GM12878 (cell line): Measurements from ENCODE around the gene COL16A1.

ENCODE experiments used
- CEBPB ChIP-seq, 2 experiments: fragments of 150-350 bp in 1 of 2; IDR thresholded peaks; 2 replicates each; pipeline ENCODE4 v1.6.1; 2012 to 2014; ENCODE audit warnings: low read depth in 2 of 2, low read length in 2 of 2, borderline replicate concordance in 1 of 2, inconsistent platforms in 1 of 2
- CHD2 ChIP-seq: IDR thresholded peaks from 2 replicates; pipeline ENCODE4 v1.6.1; 2011; ENCODE audit warnings: low read depth, low read length, improper control_type of control experiment, borderline replicate concordance
- EZH2 ChIP-seq: IDR thresholded peaks from 2 replicates; pipeline ENCODE4 v1.6.1; 2012; ENCODE audit warnings: low read depth, mild to moderate bottlenecking, control low read depth, inconsistent platforms, low read length, borderline replicate concordance; ENCODE audit not compliant: control insufficient read depth
- GATAD2B ChIP-seq: fragments of 450-650 bp; conservative IDR thresholded peaks from 2 replicates; pipeline ENCODE4 v1.6.1; 2017; ENCODE audit warnings: low read depth, mild to moderate bottlenecking, moderate library complexity
- KDM1A ChIP-seq: fragments of 200-600 bp; sonication (generic); IDR thresholded peaks from 2 replicates; pipeline ENCODE4 v1.6.1; 2016; ENCODE audit warnings: borderline replicate concordance
- PAX5 ChIP-seq: IDR thresholded peaks from 2 replicates; pipeline ENCODE4 v1.6.1; 2011; ENCODE audit warnings: low read depth, low read length, borderline replicate concordance
- POLR2A ChIP-seq: IDR thresholded peaks from 2 replicates; pipeline ENCODE4 v1.6.1; 2011; ENCODE audit warnings: low read depth, mild to moderate bottlenecking, low read length
- SMARCA5 ChIP-seq: fragments of 450-650 bp; IDR thresholded peaks from 2 replicates; pipeline ENCODE4 v1.6.1; 2017; ENCODE audit warnings: mild to moderate bottlenecking
- TF ChIP-seq, protein P1 (sequence below): fragments of 450-650 bp; IDR thresholded peaks from 2 replicates; pipeline ENCODE4 v1.6.1; 2016; ENCODE audit warnings: mild to moderate bottlenecking
- TF ChIP-seq, protein P2 (sequence below), 3 experiments: IDR thresholded peaks in 2 of 3; conservative IDR thresholded peaks in 1 of 3; 2 replicates each; pipeline ENCODE4 v1.5.1; 2011; ENCODE audit warnings: low read depth in 3 of 3, low read length in 3 of 3, mild to moderate bottlenecking in 3 of 3, control low read depth in 2 of 3, moderate library complexity in 2 of 3, inconsistent platforms in 1 of 3, mixed read lengths in 1 of 3; ENCODE audit not compliant: control insufficient read depth in 2 of 3, insufficient read depth in 1 of 3; ENCODE audit errors: extremely low read depth in 1 of 3
- TF ChIP-seq, protein P3 (sequence below): IDR thresholded peaks from 2 replicates; pipeline ENCODE4 v1.6.1; 2012; ENCODE audit warnings: low read depth, low read length, improper control_type of control experiment

DNA sequence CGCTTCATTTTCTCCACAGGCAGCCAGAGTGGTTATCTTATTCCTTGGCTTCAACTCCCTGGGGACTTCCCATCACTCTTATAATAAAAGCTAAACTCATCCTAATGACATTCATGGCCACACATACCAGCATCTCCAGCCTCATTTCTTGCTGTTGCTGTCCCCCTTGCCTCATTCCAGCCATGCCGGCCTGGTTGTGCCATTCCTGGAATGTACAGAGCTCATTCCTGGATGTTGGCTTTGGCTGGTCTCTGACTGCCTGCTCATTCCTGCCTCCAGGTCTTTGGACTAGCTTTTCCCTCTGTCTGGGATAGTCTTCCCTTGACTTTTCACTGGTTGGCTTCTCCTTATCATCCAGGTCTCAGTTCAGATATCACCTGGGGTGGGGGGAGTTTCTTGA, 56.7 kb downstream of the COL16A1 start:
- TF ChIP-seq CEBPB (IDR thresholded peaks at IDR 0.05; ENCODE audit: borderline replicate concordance in 1 of 2, low read depth in 2 of 2, low read length in 2 of 2): no peak
- TF ChIP-seq PAX5: no peak
- no peak for TF ChIP-seq GATAD2B
- TF ChIP-seq, protein P1, sequence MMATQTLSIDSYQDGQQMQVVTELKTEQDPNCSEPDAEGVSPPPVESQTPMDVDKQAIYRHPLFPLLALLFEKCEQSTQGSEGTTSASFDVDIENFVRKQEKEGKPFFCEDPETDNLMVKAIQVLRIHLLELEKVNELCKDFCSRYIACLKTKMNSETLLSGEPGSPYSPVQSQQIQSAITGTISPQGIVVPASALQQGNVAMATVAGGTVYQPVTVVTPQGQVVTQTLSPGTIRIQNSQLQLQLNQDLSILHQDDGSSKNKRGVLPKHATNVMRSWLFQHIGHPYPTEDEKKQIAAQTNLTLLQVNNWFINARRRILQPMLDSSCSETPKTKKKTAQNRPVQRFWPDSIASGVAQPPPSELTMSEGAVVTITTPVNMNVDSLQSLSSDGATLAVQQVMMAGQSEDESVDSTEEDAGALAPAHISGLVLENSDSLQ: no peak
- TF ChIP-seq, protein P2, sequence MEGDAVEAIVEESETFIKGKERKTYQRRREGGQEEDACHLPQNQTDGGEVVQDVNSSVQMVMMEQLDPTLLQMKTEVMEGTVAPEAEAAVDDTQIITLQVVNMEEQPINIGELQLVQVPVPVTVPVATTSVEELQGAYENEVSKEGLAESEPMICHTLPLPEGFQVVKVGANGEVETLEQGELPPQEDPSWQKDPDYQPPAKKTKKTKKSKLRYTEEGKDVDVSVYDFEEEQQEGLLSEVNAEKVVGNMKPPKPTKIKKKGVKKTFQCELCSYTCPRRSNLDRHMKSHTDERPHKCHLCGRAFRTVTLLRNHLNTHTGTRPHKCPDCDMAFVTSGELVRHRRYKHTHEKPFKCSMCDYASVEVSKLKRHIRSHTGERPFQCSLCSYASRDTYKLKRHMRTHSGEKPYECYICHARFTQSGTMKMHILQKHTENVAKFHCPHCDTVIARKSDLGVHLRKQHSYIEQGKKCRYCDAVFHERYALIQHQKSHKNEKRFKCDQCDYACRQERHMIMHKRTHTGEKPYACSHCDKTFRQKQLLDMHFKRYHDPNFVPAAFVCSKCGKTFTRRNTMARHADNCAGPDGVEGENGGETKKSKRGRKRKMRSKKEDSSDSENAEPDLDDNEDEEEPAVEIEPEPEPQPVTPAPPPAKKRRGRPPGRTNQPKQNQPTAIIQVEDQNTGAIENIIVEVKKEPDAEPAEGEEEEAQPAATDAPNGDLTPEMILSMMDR (IDR thresholded peaks at IDR 0.05 in 2 of 3, conservative IDR thresholded peaks at IDR 0.05 in 1 of 3; ENCODE audit: control insufficient read depth in 2 of 3, extremely low read depth in 1 of 3, insufficient read depth in 1 of 3, low read depth in 3 of 3, low read length in 3 of 3): no peak
- no peak for TF ChIP-seq POLR2A
- TF ChIP-seq, protein P3, sequence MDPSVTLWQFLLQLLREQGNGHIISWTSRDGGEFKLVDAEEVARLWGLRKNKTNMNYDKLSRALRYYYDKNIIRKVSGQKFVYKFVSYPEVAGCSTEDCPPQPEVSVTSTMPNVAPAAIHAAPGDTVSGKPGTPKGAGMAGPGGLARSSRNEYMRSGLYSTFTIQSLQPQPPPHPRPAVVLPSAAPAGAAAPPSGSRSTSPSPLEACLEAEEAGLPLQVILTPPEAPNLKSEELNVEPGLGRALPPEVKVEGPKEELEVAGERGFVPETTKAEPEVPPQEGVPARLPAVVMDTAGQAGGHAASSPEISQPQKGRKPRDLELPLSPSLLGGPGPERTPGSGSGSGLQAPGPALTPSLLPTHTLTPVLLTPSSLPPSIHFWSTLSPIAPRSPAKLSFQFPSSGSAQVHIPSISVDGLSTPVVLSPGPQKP: no peak
- TF ChIP-seq SMARCA5: no peak
- TF ChIP-seq CHD2: no peak
- TF ChIP-seq EZH2: no peak
- no peak for TF ChIP-seq KDM1A
